PC-9 (cell line): Measurements from ENCODE around the gene OR5W2.

Experiments
- EZH2 ChIP-seq: fragments of 200-600 bp; sonication (generic); IDR thresholded peaks from 2 replicates; pipeline ENCODE4 v1.8.0; 2017; ENCODE audit warnings: antibody characterized with exemption, low read depth
- TF ChIP-seq, protein P1 (sequence below): fragments of 200-600 bp; sonication (generic); conservative IDR thresholded peaks from 2 replicates; pipeline ENCODE4 v1.6.1; 2017; ENCODE audit warnings: mixed run types, antibody characterized with exemption, mild to moderate bottlenecking, moderate library complexity

DNA sequence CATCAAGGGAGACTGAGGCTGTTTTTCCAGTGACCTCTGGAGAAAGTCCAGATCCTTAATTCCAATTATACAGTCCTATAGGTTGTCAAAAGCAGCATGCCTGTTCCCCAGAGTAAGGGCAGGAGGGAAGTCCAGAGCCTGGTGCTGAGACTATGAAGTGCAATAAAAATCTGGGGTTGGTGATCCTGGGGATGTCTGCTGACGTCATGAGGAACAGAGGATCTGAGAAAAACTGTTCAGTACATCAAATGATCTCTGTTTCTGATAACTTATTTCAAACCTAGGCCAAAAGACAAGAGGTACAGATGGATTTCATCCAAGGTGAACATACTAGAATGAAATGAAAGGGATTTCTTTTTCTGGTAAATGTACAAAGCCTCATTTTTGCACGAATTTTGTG is 12.1 kb downstream of the OR5W2 start:
- TF ChIP-seq, protein P1, sequence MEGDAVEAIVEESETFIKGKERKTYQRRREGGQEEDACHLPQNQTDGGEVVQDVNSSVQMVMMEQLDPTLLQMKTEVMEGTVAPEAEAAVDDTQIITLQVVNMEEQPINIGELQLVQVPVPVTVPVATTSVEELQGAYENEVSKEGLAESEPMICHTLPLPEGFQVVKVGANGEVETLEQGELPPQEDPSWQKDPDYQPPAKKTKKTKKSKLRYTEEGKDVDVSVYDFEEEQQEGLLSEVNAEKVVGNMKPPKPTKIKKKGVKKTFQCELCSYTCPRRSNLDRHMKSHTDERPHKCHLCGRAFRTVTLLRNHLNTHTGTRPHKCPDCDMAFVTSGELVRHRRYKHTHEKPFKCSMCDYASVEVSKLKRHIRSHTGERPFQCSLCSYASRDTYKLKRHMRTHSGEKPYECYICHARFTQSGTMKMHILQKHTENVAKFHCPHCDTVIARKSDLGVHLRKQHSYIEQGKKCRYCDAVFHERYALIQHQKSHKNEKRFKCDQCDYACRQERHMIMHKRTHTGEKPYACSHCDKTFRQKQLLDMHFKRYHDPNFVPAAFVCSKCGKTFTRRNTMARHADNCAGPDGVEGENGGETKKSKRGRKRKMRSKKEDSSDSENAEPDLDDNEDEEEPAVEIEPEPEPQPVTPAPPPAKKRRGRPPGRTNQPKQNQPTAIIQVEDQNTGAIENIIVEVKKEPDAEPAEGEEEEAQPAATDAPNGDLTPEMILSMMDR = no peak
- TF ChIP-seq EZH2 = no peak
